HG03565 (cell line): ENCODE data around the gene ADGRF1.
"Not testable (repeated sequence)": the region's sequence is repeated elsewhere in the genome, so short reads cannot be mapped to it uniquely, and the experiment has no call there.

Source experiments
- ATAC-seq: cut with Tn5 transposase; IDR thresholded peaks from one replicate; pipeline ENCODE4 v1.9.1; 2021; ENCODE audit warnings: mild to moderate bottlenecking, moderate library complexity; ENCODE audit not compliant: unreplicated experiment

Gene ADGRF1

GRCh38 chr6:47042275-47042791 is at the start of gene ADGRF1:
ADGRF1 (minus strand) TSS chr6:47042332; CDS start chr6:47029061, 13,271 bp downstream.
- no peak for ATAC-seq

DNA sequence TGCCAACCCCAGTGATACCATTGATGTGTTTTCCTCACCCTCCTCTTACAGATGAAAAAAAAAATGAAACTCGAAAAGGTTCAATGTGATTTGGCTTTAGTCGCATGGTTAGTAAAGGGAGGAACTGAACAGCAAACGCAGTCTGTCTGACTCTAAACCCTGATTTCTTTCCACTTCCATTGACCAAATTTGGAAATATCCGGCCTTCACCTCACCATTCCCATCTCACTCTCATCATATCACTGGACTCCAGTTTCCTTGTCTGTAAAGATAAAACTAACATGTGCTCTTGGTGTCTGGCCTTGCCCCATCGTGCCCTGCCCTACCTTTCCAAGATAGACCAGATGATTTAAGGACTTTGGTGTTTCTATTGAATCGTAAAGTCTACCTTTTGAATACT is 48.7 kb upstream of the ADGRF1 start:
- ATAC-seq, result no peak

GRCh38 chr6:47089473-47089872 is 47.3 kb upstream of the ADGRF1 start:
- ATAC-seq, result not testable (repeated sequence)

DNA sequence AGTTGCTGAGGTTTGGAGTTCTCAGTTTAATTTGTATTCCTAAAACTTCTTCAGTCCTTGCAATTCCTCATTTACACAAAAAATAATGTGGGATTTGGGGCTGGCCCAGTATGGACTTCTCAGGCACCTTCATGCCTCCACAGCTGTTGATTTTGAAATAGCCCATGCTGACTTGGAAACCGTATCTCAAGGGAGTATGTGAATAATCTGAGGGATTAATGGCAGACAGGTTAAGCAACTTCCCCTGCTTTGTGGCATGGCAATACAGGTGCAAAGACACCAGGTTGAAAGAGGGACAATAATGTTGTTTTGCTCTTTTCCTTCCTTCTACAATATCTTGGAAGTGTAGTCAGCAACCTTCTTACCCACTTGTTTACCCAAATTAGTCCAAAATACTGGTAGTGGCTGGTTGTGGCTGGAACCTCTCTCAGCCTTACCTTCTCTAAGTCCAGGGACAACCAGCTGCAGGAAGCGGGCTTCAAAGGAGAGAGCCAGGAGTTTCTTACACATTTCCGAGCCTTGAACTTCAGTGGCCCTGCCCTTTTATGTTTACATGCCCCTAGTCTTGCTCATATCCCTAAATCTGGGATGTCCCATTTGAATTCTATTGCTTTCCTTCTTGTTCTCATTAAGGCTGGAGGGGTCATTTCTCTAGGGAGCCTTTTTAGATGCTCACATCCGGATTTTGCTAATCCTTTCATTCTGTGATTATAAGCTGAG is 44.1 kb upstream of the ADGRF1 start:
- no peak for ATAC-seq

- no peak for ATAC-seq
These were observed 42.5 kb upstream of the ADGRF1 start for GRCh38 chr6:47084610-47085009.

- no peak for ATAC-seq
These were observed 41.5 kb upstream of the ADGRF1 start for GRCh38 chr6:47083586-47084047.

GRCh38 chr6:47080083-47080596 is 38.0 kb upstream of the ADGRF1 start:
- no peak for ATAC-seq

- no peak for ATAC-seq
These were observed 37.5 kb upstream of the ADGRF1 start for GRCh38 chr6:47079638-47080037.

GRCh38 chr6:47078991-47079390 is 36.9 kb upstream of the ADGRF1 start:
- no peak for ATAC-seq

DNA sequence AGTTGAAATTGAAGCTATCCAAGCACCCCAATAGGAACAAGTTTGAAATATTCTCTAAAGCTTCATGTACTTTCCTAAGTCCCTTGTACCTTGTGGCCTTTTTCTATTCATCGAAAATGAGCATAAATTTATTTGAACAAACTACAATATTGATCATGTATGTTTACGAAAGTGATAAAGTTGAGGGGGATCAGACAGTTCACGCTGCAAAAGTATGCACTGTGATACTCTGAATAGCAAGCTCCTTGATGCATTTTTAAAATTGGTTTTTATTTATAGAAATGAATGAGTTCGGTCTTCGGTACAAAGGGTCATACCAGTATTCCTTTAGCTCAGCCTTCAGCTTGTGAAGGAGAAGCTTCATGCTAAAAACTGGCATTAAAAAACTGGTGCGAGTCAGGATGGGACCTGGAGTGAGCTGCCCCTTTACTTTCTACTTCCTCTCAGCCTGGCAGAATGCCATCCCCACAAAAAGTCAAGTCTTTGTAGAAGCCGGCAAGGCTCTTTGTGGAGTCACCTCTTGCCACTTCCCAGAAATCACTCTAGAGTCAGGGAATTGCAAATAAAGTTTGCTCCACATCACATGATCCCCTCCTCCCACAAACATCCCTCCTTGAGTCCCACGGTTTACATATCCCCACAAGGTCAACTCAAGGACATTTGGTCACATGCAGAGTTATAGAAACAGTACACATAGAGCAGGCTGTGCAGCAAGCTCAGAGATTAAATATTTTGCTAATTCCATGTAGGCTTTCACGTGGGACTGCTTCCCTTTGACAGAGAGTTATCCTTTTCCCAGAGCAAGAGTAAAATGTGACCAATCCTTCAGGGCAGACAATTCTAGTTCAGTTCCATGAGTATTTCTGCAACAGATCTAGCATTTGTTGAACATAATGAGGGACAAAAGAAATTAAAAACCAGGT is 34.6 kb upstream of the ADGRF1 start:
- no peak for ATAC-seq

GRCh38 chr6:47075741-47076421 is 33.7 kb upstream of the ADGRF1 start:
- ATAC-seq, result no peak

DNA sequence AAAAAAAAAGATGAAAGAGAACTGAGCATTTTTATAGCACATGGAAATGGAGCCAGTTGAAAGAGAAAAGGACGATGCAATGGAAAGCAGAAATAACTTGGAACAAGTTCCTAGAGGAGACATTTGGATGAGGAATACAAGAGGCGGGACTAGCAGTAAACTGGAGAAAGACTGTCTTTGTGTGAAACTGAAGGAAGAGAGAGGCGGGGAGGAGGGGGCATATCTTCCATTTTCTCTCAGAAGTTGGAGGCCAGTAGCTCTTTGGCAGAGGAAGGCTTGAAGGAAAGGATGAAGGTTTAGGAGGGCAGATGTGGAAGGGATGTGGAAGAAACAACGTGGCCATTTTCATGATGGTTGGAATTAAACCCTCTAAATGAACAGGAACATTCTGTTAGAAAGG is 33.0 kb upstream of the ADGRF1 start:
- no peak for ATAC-seq

DNA sequence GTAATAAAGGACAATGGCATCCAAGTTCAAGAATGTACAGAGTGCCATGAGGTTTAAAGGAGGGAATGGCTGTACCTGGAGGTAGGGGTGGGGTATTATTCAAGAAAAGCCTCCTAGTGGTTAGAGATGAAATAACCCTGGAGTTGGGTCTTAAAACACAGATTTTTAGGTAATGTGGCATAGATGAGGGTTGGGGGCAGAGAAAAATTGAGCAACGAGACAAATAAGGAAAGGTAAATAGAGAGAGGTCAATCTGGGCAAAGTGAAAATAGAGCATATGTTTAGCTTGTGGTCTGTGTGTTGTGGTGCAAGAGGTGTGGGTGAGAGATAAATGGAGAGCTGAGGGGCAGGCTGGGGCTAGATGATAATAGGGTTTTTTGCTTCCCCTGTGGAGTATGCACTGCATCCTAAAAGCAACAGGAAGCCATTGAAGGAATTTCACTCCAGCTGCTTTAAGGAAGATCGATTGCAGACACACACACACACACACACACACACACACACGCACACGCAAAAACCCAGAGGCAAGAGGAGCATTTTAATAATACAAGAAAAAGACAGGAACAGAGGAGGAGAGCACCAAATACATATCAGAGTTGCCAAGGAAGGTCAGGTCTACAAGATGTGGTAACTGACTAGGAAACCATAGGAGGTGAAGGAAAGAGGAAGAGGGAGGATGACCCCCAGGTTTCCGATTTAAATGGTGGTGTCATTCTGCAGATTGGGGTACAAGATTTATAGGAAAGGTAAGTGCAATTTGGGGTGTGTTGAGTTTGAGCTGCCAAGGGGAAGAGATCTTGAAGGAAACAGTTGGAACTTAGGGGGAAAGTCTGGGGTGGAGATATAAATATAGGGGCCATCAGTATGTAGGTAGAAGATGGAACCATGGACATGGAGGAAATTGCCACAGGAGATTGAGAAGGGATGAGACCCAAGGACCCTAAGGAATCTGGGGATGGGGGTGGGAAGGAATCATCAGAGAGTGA is 31.3 kb upstream of the ADGRF1 start:
- ATAC-seq, result no peak

- ATAC-seq, result no peak
These were observed 30.5 kb upstream of the ADGRF1 start for GRCh38 chr6:47072667-47073066.

DNA sequence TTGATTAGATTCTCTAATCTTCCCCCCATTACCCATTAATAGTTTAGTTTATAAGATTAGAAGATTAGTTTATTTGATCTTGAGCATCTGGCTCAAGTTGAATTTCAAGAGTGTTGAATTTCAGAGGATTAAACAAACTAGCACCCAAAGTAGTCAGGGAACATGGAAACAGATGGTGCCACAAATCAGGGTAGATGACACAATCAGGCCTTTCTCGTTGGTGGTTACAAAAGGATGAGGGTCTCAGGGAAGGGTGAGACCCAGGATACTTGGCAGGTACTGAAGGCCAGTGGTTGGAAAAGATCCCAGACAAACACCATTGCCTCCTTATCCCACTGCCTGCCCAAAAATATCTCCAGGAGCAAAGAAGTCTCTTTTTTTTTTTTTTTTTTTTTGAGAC is 29.5 kb upstream of the ADGRF1 start:
- no peak for ATAC-seq

GRCh38 chr6:47070461-47070860 is 28.3 kb upstream of the ADGRF1 start:
- no peak for ATAC-seq

DNA sequence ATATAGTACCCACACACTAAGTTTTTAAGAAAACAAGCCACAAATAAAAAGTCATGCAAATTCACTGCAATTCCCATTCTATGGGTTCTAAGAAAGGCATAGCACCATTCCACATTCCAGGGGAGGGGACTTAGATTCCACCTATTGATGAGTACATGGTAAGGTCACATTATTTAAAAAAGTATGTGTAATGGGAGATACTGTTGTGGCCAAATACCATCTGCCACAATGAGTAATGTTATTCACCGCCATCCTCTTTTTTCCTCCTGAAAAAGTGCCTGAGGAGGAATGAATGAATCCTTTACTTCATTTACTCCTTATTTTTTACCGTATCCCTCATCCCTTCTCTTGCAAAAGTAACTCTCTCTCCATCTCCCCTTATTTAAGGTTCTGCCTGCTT is 27.0 kb upstream of the ADGRF1 start:
- no peak for ATAC-seq

- no peak for ATAC-seq
These were observed 24.3 kb upstream of the ADGRF1 start for GRCh38 chr6:47066418-47066817.

DNA sequence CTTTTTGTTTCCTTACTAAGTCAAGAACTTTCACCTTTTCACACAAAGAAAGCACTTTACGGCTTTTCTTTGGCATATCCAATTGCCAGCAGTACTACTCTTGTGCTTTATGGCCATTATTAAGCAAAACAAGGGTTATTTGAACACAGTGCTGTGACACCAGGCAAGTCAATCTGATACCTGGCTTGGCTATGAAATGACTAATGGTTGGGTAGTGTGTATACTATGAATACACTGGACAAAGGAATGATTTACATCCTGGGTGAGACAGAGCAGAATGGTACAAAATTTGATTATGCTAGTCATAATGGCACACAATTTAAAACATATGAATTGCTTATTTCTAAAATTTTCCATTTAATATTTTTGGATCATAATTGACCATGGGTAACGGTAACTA is 22.1 kb upstream of the ADGRF1 start:
- no peak for ATAC-seq

DNA sequence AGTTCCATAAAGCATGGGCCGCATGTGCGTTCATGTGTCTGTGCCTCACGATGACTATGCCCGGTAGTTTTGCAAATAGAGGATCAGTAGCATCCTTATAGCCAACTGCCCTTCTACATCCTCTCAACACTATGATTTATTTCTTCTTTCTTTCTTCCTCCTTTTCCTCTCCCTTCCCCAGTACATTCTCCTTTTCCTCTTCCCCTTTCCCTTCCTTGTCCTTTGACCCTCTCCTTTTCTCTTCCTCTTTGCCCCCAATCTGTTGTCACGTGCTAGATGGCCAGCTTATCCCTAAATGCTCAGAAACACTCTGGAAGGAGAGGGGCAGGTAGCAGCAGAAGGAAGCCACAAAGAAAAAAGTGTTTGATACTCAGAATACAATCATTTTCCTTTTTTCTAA is 20.2 kb upstream of the ADGRF1 start:
- ATAC-seq, result no peak
